HG03565 (cell line): ENCODE measurements around the gene ASPSCR1.
A peak's percentile ranks its signal among the peaks of the same experiment; 100 is the strongest.

Experiments used
- ATAC-seq: cut with Tn5 transposase; IDR thresholded peaks from one replicate; pipeline ENCODE4 v1.9.1; 2021; ENCODE audit warnings: mild to moderate bottlenecking, moderate library complexity; ENCODE audit not compliant: unreplicated experiment

Gene ASPSCR1

GRCh38 chr17:82063424-82064415 lies 86.3 kb downstream of the ASPSCR1 start:
- ATAC-seq: no peak

GRCh38 chr17:82064433-82065192 lies 87.2 kb downstream of the ASPSCR1 start:
- no peak for ATAC-seq

- ATAC-seq: peak; percentile 27
These were observed 87.8 kb downstream of the ASPSCR1 start for GRCh38 chr17:82065193-82065637.

- peak; percentile 61 for ATAC-seq
These were observed 88.3 kb downstream of the ASPSCR1 start, which contains the start of gene DUS1L for GRCh38 chr17:82065638-82066303. Gene DUS1L, minus strand, starts transcription at chr17:82065804. Its CDS starts 745 bp downstream, at chr17:82065059.
